ENCODE measurements around the gene C1orf87. TPM values are rescaled to one million over a fixed set of nuclear protein-coding genes. Genes with fewer than 3 reads are reported as not detected.

The C1orf87 gene
- total and polyA plus RNA-seq, 11 donors = not detected

DNA sequence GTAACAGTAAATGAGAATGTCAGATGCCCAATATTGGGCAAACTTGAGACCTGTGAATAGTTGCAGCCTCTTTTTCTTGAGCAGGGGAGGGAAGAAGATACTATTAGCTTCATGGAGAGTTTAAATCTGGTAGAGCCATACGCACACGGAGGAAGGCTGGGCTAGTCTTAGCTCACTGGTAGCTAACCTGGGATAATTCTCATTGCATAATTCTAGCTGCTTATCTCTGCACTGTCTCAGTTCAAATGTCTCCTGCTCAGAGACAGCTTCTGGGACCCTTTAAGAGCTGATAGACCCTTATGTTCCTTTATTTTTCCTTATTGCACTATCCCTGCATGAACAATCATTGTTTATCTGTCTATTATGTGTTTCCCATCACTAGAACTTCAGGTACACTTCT, 8.4 kb downstream of the C1orf87 start:
- ATAC-seq (no peak), DNase-seq (no peak)
- TF ChIP-seq, protein P1, sequence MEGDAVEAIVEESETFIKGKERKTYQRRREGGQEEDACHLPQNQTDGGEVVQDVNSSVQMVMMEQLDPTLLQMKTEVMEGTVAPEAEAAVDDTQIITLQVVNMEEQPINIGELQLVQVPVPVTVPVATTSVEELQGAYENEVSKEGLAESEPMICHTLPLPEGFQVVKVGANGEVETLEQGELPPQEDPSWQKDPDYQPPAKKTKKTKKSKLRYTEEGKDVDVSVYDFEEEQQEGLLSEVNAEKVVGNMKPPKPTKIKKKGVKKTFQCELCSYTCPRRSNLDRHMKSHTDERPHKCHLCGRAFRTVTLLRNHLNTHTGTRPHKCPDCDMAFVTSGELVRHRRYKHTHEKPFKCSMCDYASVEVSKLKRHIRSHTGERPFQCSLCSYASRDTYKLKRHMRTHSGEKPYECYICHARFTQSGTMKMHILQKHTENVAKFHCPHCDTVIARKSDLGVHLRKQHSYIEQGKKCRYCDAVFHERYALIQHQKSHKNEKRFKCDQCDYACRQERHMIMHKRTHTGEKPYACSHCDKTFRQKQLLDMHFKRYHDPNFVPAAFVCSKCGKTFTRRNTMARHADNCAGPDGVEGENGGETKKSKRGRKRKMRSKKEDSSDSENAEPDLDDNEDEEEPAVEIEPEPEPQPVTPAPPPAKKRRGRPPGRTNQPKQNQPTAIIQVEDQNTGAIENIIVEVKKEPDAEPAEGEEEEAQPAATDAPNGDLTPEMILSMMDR (IDR thresholded peaks at IDR 0.05) = no peak
- TF ChIP-seq POLR2A (IDR thresholded peaks at IDR 0.05) = no peak
- H3K27me3 ChIP-seq = no peaks in the 10 kb centered on the region
- H3K4me3 ChIP-seq = no peak overlapping the region
- WGBS, 4 donors = 61 to 92% (median 73%) methylated on average over 2 of the region's 2 CpGs
- no peaks in the 10 kb centered on the region for H3K36me3 ChIP-seq
- H3K27ac ChIP-seq = no peak overlapping the region
- H3K4me1 ChIP-seq = peaks cover 0 to 9% (median 0%) of the 10 kb centered on the region in 12 donors
- intact Hi-C loops (cut with DNase I) = loop anchor here in 1 of 10 donors (10.0 kb wide), 1 partner anchor 70 kb away; no protein-coding TSS in a partner anchor
- H3K9me3 ChIP-seq = no peaks in the 10 kb centered on the region

DNA sequence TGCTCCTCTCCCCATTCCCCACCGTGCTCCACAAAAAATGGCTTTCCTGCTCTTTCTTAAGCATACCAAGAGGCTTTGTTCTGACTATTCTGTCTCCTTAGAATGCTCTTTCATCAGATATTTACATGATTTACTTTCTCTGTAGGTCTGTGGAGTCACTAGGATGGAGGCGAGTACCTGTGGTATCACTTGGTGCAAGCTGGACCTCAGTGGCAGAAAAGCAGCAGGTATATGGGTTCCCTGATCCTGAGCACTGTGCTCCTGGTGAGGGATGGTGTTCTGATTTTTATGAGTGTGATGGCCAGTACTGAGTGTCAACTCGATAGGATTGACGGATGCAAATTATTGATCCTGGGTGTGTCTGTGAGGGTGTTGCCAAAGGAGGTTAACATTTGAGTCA, 10.0 kb downstream of the C1orf87 start:
- Histone ChIP-seq H3K9me3 (no peaks in the 10 kb centered on the region), H3K27me3 (no peaks in the 10 kb centered on the region), H3K4me1 (peaks cover 0 to 3% (median 0%) of the 10 kb centered on the region in 12 donors), H3K4me3 (no peak overlapping the region), H3K36me3 (no peaks in the 10 kb centered on the region), H3K27ac (no peak overlapping the region)
- ATAC-seq (no peak), DNase-seq (no peak)
- WGBS, 4 donors = 82 to 89% (median 86%) methylated on average over 4 of the region's 4 CpGs
- TF ChIP-seq, protein P1 (IDR thresholded peaks at IDR 0.05) = no peak
- TF ChIP-seq POLR2A (IDR thresholded peaks at IDR 0.05) = no peak
- intact Hi-C loops (cut with DNase I) = loop anchor here in 1 of 10 donors (10.0 kb wide), 1 partner anchor 69 kb away; no protein-coding TSS in a partner anchor

DNA sequence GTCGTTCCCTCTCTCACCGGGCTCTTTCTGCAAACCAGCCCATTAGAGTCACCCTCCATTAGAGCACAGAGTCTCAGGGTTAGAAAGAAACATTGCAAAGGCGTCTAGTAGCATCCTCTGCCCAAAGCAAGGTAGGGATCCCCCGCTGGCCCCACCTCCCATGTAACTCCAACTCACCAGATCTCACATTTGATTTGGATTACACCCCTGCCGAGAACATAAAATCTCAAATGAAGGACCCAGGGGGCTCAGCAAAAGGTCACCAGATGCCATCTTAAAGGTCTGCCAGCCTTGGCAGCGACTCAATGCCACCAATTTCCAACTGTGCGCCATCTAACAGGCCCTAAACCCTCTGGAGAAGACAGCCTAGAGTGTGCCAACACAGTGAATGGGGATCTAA, 14.1 kb downstream of the C1orf87 start:
- no peak overlapping the region for H3K27ac ChIP-seq
- H3K4me1 ChIP-seq = no peaks in the 10 kb centered on the region
- no peak for ATAC-seq
- 85 to 89% (median 87%) methylated on average over 7 of the region's 7 CpGs for whole genome bisulfite sequencing, 4 donors
- no peaks in the 10 kb centered on the region for H3K27me3 ChIP-seq
- no peak for DNase-seq
- no peaks in the 10 kb centered on the region for H3K9me3 ChIP-seq
- intact Hi-C loops (cut with DNase I) = no loop called here
- H3K4me3 ChIP-seq = no peak overlapping the region
- no peaks in the 10 kb centered on the region for H3K36me3 ChIP-seq
- no peak for TF ChIP-seq POLR2A (IDR thresholded peaks at IDR 0.05)
- TF ChIP-seq, protein P1 (IDR thresholded peaks at IDR 0.05) = no peak

DNA sequence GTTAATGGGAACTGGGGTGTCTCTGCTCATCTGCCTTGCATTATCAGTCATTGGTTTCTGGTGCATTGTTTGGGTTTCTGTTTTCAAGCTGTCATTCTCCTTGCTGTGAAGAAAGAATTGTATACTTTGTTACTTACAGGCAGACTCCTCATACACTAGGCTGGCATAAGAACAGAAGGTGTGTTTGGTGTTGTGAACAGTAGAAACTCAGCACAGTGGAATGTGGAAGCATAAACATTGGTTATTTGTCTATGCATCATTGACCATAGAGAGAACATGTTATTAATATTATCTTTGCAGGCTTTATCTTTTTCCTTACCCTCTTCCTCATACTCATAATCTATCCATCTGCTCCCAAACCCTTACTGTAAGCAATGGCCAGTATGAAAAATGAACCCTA, 18.2 kb downstream of the C1orf87 start:
- H3K4me1 ChIP-seq = no peaks in the 10 kb centered on the region
- no peaks in the 10 kb centered on the region for H3K27me3 ChIP-seq
- DNase-seq = no peak
- no peak overlapping the region for H3K27ac ChIP-seq
- H3K36me3 ChIP-seq = no peaks in the 10 kb centered on the region
- intact Hi-C loops (cut with DNase I) = no loop called here
- no peak overlapping the region for H3K4me3 ChIP-seq
- ATAC-seq = no peak
- TF ChIP-seq POLR2A (IDR thresholded peaks at IDR 0.05) = no peak
- TF ChIP-seq, protein P1 (IDR thresholded peaks at IDR 0.05) = no peak
- H3K9me3 ChIP-seq = peaks cover 0 to 11% (median 0%) of the 10 kb centered on the region in 12 donors

All from heart left ventricle (tissue), 16 donors.